COLO829 (cell line): Measurements from ENCODE around the gene RNF207.

Experiments
- DNase-seq: peaks from one replicate; pipeline ENCODE4 v3.0.0; 2012; ENCODE audit warnings: low spot score

The RNF207 gene

DNA sequence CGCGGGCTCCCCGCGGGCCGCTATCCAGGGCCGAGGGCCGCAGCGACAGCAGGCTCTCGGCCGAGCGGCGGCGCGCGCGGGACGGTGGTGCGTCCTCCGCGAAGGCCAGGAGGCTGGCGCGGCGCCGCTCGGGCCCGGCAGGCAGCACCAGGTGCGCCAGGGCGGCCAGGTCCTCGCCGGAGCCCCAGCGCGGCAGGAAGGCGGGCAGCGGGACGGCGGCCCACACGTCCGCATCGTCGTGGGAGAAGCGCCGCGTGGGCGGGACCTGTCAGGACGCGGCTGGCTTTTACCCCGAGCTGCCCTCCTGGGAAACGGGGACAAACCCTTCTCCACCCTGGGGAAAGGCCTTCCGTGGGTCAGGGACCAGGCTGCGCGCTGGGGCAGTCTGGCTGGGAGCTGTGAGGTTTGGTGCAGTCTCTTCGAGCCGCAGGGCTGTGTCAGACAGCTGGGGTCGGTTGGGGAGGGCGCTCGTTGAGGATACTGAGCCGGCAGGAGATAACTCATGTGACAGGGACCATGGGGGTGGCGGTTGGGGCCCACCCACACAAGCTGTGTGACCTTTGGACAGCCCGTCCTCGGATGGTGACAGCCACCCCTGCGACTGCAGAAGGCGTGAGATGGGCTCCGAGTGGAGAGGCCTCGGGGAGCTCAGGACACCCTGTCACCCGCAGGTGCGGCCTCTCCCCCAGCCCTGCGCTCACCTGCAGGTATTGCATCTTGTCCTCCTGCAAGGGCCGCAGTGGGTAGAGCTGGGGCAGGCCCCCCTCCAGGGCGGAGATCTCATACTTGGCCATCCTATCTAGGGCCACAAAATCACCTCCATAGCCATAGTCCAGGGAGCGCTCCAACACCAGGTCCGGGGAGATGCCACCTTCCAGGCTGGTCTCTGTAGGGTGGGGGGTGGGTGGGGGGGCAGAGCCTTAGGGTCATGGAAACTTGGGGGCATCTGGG lies 44.1 kb downstream of the RNF207 start:
- no peak for DNase-seq

DNA sequence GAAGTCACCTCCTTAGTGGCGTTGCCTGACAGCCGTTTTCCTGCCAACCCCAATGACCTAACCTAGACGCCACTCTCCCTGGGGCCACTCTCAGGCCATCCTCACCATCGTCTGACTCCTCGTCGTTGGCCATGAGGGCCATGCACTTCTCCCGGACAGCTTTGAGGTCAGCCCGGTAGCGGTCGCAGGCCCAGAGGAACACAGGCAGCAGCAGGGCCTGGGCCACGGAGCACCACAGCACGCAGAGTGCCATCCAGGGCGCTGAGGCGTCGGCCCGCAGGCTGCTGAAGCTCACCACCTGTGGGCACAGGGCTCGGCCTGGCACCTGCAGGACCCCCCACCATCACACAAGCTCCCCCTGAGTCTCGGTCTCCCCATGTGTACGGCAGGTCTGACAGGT lies 45.3 kb downstream of the RNF207 start:
- DNase-seq, result no peak

DNA sequence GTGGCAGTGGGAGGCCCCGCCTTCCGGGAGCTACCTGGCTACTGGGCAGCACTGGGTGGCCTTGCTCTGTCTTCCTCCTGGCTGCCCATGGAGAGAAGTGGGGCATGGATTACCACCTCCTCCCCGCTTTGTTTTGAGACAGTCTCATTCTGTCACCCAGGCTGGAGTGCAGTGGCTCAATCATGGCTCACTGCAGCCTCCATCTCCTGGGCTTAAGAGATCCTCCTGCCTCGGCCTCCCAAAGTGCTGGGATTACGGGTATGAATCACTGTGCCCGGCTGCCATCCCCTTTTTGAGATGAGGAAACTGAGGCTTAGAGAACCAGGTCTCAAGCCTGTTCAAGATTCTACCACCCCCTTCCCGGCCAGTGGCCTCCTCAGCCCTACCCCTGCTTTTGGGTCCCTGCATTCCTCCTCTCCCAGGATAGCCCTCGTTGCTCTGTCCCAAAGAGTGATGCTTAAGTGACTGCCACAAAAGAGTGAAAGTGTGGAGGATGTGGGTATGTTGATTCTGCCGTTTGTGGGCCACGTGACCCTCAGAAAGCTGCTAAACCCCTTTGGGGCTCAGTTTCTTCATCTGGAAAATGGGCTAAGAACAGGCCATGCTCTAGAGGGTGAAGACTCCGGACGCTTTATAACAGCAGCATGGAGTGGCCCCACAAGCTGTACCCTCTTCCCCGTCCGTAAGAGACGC lies 45.9 kb downstream of the RNF207 start:
- DNase-seq, result no peak

DNA sequence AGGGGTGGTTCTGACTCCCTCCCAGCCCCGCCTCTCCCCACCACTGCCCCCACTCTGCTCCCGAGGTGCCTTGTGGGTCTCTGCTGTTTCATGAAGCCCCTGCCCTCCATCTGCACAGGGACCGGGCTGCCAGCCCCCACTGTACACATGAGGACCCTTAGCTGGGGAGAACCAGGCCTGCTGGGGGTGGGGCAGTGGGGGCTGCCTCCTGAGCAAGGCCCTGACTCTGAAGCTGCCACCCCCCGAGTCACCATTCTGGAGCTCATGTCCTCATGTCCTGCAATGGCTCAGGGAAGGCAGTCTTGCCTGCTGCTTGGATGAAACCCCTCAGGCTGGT lies 46.4 kb downstream of the RNF207 start:
- DNase-seq, result no peak

- DNase-seq, result no peak
These were observed 47.5 kb downstream of the RNF207 start for GRCh38 chr1:6253380-6253779.

DNA sequence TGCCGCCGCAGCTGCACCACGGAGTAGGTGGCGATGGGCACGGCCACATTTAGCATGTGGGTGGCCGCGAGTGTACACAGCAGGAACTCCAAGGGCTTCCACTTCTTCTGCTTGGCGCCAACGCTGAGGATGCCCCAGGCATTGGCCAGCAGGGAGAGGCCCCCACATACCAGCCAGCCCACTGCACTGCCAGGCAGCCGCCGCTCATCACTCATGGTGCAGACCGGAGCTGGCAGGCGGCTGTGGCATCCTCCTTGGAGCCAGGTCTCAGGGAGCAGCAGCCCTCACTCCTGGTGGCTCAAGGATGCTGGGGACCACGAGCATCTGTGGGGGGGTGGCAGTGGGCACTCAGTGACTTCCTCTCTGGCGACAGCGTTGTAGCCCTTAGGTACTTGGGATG lies 48.8 kb downstream of the RNF207 start:
- DNase-seq, result no peak

DNA sequence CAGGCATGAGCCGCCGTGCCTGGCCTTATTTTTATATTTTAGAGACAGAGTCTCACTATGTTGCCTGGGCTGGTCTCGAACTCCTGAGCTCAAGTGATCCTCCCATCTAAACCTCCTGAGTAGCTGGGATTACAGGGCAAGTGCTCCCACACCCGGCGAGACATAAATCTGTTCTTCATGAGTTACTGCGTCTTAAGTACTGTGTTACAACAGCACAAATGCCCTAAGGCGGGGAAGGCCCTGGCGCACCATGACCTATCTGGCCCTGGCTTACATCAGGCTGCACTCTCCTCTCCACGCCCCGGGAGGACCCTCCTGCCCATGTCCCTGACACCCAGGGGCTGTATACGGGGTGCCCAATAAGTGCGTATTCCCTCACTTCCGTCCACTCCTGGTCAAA lies 50.7 kb downstream of the RNF207 start:
- DNase-seq, result no peak

DNA sequence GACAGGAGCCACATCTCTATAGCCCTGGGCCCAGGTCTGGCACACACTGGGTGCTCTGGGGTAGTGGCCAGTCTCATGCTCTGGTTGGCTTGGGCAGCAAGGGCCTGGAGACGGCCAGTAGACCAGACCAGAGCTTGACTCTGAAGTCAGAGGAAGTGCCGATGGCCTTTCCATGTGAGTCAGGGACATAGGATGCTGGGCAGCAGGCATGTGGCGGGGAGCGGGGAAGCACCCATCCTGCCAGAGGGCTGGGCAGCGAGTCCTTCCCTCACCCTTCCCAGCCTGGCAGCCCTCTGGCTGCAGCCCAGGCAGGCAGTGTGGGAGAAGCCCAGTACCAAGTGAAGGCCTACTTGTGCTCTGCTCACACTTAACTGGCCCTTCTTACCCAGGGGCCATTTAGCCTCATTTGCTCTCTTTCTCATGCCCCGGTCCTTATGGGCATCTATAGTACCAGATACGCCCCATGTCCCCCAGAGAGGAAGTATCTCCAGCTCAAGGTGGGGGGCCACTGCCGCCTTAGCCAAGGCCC lies 51.7 kb downstream of the RNF207 start:
- no peak for DNase-seq

DNA sequence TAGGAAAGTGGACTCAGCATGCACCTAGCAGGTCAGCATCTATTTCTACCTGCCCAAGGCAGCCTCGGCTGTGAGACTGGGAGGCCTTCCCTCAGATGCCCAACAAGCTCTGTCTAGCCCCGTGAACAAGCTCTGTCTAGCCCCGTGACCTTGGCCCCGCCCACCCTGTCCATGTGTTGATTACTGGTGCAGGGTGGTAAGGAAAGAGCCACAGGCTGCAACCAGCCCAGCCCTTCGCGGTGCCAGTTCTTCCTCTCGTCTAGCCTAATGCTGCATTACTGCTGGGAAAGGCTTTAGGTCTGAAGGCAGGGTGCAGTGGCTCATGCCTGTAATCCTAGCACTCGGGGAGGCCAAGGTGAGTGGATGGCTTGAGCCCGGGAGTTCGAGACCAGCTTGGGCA lies 52.8 kb downstream of the RNF207 start:
- no peak for DNase-seq

- no peak for DNase-seq
These were observed 53.8 kb downstream of the RNF207 start for GRCh38 chr1:6259491-6260362.

DNA sequence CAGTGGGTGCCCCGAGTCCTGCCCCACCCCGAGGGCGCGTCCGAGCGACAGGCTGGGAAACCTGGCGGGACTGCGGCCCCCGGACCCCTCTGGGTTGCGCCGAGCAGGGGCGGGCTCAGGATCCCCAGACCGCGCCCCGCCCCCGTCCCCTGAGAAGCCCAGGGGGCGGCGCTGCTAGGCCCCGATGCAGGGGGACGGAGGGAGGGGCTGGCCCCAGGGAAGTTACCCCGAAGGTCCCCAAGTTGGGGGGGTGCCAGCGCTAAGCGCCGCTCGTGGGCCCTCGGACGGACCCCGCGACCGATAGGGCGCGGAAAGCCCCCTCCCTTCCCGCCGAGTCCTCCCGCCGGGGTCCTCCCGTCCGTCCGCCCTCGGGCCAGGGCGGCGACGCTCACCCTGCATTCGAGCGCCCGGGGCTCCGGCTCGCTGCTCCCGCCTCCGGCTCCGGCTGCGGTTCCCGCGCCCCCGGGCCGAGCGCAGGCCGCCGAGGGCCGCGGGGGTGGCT lies 54.6 kb downstream of the RNF207 start:
- no peak for DNase-seq

- DNase-seq, result no peak
These were observed 55.2 kb downstream of the RNF207 start, which contains the start of gene GPR153 for GRCh38 chr1:6260961-6261614. Gene GPR153 (minus strand): TSS chr1:6261098. CDS start chr1:6254905, 6,193 bp downstream.

GRCh38 chr1:6261615-6261995 lies 55.7 kb downstream of the RNF207 start:
- DNase-seq, result no peak

- no peak for DNase-seq
These were observed 56.9 kb downstream of the RNF207 start for GRCh38 chr1:6262555-6263420.

GRCh38 chr1:6263716-6264115 lies 57.8 kb downstream of the RNF207 start:
- DNase-seq, result no peak

- DNase-seq, result no peak
These were observed 59.2 kb downstream of the RNF207 start for GRCh38 chr1:6265151-6265550.

- DNase-seq, result no peak
These were observed 60.7 kb downstream of the RNF207 start for GRCh38 chr1:6266641-6267040.

GRCh38 chr1:6267686-6268322 lies 61.9 kb downstream of the RNF207 start:
- DNase-seq, result no peak

- DNase-seq, result no peak
These were observed 62.5 kb downstream of the RNF207 start for GRCh38 chr1:6268415-6268814.

DNA sequence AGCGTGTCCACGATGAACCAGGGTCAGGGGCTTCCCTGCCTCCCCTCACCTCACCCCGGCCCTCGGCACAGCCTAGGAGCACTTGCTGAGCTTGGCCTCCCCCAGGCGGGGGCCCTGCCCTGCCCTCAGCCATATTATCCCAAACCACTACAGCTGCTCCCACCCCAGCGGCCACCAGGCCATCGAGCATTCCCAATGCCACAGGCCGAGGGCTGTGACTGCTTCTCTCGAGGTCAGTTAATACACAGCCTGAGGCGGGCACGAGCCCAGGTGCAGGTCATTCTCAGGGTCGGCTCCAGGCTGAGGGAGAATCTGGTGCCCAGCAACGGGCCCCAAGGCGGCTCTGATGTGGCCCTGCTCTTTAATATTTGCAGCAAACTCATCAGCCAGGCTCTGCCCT lies 63.4 kb downstream of the RNF207 start:
- no peak for DNase-seq
